ENCODE results near the gene PEX7.
"Not testable (repeated sequence)": the region's sequence is repeated elsewhere in the genome, so short reads cannot be mapped to it uniquely, and the experiment has no call there.

PEX7 gene

GRCh38 chr6:136840276-136841001, 18.0 kb downstream of the PEX7 start:
- no peak for DNase-seq (ENCODE audit: low spot score)

GRCh38 chr6:136843210-136843609, 20.8 kb downstream of the PEX7 start:
- DNase-seq (ENCODE audit: low spot score) = no peak

GRCh38 chr6:136846046-136846445, 23.7 kb downstream of the PEX7 start:
- peak; percentile 49 for DNase-seq (ENCODE audit: low spot score)

- not testable (repeated sequence) for DNase-seq (ENCODE audit: low spot score)
These were observed 24.1 kb downstream of the PEX7 start for GRCh38 chr6:136846477-136846876.

- not testable (repeated sequence) for DNase-seq (ENCODE audit: low spot score)
These were observed 27.7 kb downstream of the PEX7 start for GRCh38 chr6:136849979-136850563.

GRCh38 chr6:136859430-136859829, 37.0 kb downstream of the PEX7 start:
- no peak for DNase-seq (ENCODE audit: low spot score)

- no peak for DNase-seq (ENCODE audit: low spot score)
These were observed 37.7 kb downstream of the PEX7 start for GRCh38 chr6:136860043-136860442.

- DNase-seq (ENCODE audit: low spot score) = no peak
These were observed 40.3 kb downstream of the PEX7 start for GRCh38 chr6:136862662-136863061.

- DNase-seq (ENCODE audit: low spot score) = no peak
These were observed 41.4 kb downstream of the PEX7 start for GRCh38 chr6:136863752-136864151.

- DNase-seq (ENCODE audit: low spot score) = no peak
These were observed 42.3 kb downstream of the PEX7 start for GRCh38 chr6:136864676-136865075.

- DNase-seq (ENCODE audit: low spot score) = no peak
These were observed 44.6 kb downstream of the PEX7 start for GRCh38 chr6:136866872-136867416.

GRCh38 chr6:136869451-136869850, 47.1 kb downstream of the PEX7 start:
- DNase-seq (ENCODE audit: low spot score) = no peak

- DNase-seq (ENCODE audit: low spot score) = no peak
These were observed 51.4 kb downstream of the PEX7 start for GRCh38 chr6:136873748-136874147.

GRCh38 chr6:136876469-136876868, 54.1 kb downstream of the PEX7 start:
- DNase-seq (ENCODE audit: low spot score) = not testable (repeated sequence)

GRCh38 chr6:136880748-136881460, 58.5 kb downstream of the PEX7 start:
- DNase-seq (ENCODE audit: low spot score) = no peak

- no peak for DNase-seq (ENCODE audit: low spot score)
These were observed 63.7 kb downstream of the PEX7 start for GRCh38 chr6:136886091-136886490.

GRCh38 chr6:136887953-136888352, 65.6 kb downstream of the PEX7 start:
- DNase-seq (ENCODE audit: low spot score) = no peak

- no peak for DNase-seq (ENCODE audit: low spot score)
These were observed 67.1 kb downstream of the PEX7 start for GRCh38 chr6:136889271-136890193.

GRCh38 chr6:136890194-136890839, 67.9 kb downstream of the PEX7 start:
- DNase-seq (ENCODE audit: low spot score) = no peak

GRCh38 chr6:136890986-136891385, 68.6 kb downstream of the PEX7 start:
- DNase-seq (ENCODE audit: low spot score) = no peak

GRCh38 chr6:136893187-136893586, 70.8 kb downstream of the PEX7 start:
- DNase-seq (ENCODE audit: low spot score) = no peak

Measured in SW480 (cell line).